GM19372 (cell line): ENCODE data around the gene GALNT9.
"Not testable (repeated sequence)": the region's sequence is repeated elsewhere in the genome, so short reads cannot be mapped to it uniquely, and the experiment has no call there.

ENCODE experiments used
- ATAC-seq: cut with Tn5 transposase; IDR thresholded peaks from one replicate; pipeline ENCODE4 v1.9.1; 2021; ENCODE audit warnings: mild to moderate bottlenecking, low read depth, moderate library complexity; ENCODE audit not compliant: unreplicated experiment

Gene GALNT9

GRCh38 chr12:132358241-132359225 lies 29.1 kb upstream of the GALNT9 start:
- not testable (repeated sequence) for ATAC-seq

- no peak for ATAC-seq
These were observed 28.3 kb upstream of the GALNT9 start for GRCh38 chr12:132357623-132358186.

DNA sequence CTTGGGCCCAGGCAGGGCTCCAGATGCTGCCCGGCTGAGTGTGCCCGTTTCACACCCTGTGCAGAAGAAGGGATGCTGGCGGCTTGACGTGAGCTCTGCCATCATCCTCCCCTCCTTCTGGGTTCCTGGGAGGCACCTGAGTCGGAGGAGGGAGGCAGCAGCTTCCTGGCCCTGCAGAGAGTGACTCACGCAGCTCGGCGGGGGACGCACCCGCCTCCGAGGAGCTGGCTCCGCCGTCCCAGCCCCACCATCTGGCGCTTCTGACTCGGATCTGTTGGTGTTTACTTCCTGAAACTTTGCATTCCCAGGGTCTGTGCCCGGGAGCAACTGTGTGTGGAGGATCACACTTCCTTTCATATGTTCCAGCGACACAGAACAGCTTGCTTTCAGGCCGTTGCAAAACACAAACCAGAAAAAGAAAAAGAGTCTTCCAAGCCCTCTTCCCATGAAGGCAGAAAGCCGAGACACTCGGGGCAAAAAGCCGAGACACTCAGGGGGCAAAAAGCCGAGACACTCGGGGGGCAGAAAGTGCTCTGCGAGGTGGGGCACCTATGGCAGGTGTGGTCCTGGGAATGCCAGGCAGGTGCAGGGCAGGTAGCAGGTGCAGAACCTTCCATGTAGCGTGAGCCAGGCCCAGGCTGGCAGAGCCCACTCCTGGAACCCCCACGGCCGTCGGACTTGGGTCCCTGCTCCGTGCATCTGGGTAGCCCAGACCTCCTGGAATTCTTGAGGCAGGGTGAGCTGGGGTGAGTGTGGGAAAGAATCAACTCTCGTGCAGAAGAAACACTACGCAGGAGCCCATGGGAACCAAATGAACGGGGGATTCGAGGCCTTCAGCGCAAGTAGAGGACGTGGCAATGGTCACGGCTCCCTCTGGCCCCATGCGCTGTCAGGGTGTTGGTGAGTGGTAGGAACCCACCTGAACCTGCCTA lies 27.6 kb upstream of the GALNT9 start:
- ATAC-seq, result no peak

DNA sequence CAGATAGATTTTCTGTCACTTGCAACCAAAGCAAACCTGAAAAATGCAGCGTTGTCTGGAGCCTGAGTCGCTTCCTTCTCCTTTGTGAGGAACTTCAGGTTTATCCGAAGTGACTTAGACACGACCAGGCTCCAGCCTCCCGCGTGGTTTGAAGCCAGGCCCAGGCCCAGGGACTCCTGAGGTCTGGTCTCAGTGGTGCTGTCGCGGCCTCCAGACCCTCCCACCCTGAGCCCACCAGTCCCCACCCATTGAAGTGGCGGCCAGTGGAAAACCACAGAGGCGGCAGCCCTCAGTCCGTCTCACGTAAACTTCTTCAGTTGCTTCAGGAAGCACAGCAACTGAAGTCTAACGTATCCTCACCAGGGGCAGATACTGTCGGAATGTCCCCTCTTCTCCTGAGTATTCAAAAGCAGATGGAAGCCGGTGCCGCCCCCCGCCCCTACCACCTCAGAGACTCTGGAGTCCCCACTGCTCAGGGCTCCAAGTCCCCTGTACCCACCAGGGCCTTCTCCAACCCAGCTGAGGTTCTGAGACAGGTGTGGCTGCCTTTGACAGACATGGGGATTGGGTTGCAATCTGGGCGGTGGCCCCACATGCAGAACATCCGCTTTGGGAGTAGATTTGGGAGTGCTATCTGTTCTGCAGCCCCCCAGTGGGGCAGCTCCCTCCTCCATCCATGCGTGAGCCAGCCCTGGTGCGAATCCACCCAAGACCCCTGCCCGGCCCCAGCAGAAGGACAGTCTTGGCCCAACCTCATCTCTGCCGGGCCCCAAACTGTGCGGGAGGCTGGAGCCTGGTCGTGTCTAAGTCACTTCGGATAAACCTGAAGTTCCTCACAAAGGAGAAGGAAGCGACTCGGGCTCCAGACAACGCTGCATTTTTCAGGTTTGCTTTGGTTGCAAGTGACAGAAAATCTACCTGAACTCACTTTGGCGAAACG lies 26.6 kb upstream of the GALNT9 start:
- no peak for ATAC-seq

DNA sequence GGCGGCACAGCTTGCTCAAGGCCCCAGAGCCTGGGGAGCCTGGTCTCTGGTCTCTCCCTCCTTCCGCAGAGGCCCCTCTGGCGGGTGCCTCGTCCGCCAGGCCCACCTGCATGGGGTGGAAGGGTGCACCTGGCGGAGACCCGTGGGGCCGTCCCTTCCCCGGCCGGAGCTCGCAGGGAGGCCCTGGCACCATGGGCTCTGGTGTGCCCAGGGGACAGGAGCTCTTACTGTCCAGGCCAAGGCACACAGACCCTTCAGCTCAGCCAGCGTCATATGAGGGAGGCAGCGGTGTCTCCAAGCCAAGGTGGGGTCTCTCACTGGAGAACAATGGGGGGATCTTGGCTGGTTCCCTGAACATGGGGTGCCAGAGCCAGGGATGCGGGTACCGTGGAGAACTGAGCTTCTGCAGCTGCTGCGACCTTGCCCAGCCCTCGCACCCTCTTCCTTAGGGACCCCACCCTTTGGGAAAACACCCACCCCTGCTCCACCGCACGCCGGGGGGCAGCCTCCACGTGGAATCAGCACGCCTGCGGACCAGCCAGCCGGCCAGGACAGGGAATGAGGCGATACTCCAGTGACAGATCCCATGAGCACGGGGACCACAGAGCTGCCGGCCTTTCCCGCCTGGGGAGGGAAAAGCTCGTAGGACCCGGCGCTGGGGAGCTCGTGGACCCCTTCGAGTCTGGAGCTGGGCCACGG lies 25.7 kb upstream of the GALNT9 start:
- ATAC-seq, result no peak

GRCh38 chr12:132354211-132354981 lies 25.0 kb upstream of the GALNT9 start:
- ATAC-seq, result no peak

GRCh38 chr12:132353811-132354210 lies 24.4 kb upstream of the GALNT9 start:
- ATAC-seq, result no peak

GRCh38 chr12:132352896-132353800 lies 23.8 kb upstream of the GALNT9 start:
- no peak for ATAC-seq

DNA sequence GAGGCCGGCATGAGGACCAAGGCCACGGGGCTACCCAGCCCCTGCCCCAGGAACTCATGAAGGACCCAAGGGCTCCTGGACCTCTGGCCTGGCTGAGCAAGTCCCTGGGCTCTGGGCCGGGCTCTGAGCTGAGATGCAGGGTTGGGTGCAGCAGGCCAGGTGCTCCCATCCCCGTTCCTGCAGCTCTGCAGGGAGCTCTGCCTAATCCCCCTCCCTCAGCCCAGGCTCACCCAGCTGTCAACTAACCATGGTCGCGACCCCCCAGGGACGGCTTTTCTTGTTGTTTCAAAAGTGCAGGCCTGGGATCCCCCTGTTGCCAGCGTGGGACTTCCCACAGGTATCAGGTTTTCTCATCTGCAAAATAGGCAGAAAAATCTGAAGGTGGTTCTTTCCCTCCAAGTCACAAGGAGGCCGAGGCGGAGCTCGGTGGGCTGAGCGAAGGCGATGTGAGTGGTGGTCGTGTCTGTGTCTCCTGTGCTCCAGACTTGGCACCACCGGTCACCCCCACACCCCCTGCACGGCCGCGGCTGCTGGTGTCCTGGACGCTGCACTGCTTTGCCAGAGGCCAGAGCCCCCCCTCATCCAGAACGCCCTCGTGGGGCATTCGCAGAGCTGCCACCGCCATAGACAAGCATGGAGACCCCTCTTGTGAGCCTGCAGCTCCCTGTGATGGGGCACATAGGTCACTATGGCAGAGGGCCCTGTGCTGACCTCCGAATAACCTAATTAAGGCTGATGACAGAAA lies 22.5 kb upstream of the GALNT9 start:
- ATAC-seq, result no peak

GRCh38 chr12:132349501-132350131 lies 20.2 kb upstream of the GALNT9 start:
- no peak for ATAC-seq

- no peak for ATAC-seq
These were observed 18.8 kb upstream of the GALNT9 start for GRCh38 chr12:132348176-132348575.

- ATAC-seq, result no peak
These were observed 17.9 kb upstream of the GALNT9 start for GRCh38 chr12:132347176-132347855.

GRCh38 chr12:132346471-132347175 lies 17.2 kb upstream of the GALNT9 start:
- no peak for ATAC-seq

DNA sequence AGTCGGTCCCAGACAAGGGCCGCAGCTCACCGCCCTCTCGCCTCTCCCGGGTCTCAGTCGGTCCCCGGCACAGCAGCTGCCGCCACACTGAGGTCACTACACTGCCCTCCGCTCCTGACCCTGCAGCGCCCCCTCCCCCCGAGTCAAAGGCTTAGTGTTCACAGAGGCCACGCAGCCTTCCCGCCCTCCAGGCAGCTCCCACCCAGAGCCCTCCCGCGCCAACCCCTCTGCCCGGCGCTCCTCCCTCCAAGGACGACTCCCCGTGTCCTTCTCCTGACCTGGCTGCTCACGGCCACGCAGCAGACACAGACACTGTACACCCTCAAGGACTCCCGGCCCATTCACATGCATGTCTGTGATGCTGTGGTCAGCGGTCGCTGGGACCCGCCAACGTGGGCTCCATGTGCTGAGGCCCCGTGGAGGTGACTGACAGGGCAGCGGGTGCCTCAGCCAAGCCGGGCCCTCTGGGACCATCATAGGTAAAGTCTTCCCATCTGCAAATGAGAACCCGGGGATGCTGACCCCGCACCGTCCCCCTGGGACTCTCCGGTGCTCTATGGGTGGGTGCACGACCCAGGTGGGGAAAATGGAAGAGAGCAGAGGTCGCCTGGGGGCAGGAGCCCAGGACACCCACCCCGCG lies 16.3 kb upstream of the GALNT9 start:
- no peak for ATAC-seq

GRCh38 chr12:132345126-132345525 lies 15.7 kb upstream of the GALNT9 start:
- ATAC-seq, result no peak
